HFF-Myc (cell line): Measurements from ENCODE around the gene AFF2.

Source experiments
- DNase-seq: peaks from one replicate; pipeline ENCODE4 v3.0.0-alpha.2; 2011; ENCODE audit warnings: low read depth; ENCODE audit errors: extremely low read depth
- H3K4me3 ChIP-seq: replicated peaks from 2 replicates; pipeline ENCODE4 v1.5.1; 2011; ENCODE audit warnings: low read depth, mild to moderate bottlenecking, control low read depth, low read length
- TF ChIP-seq, protein P1 (sequence below): IDR thresholded peaks from 2 replicates; pipeline ENCODE4 v1.5.1; 2012; ENCODE audit warnings: mild to moderate bottlenecking, low read depth, low read length, control low read depth; ENCODE audit errors: missing control alignments

The AFF2 gene

DNA sequence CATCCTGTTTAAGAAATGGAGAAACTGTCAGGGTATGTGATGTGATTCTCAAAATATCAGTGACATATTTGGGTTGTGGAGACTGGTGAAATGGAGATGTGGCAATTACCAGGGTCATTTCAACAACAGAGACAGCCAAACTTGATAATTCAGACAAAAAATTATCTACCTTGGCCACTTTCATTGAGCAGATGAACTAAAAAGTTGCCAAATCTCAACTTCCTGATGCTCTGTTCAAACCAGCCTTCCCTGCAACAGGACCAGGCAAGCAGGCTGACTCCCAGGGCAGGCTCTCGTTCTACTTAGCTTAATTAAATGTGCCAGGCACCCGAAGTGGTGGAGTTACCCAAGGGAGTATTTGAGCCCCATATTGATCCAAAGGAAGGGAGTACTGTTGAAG is 199.6 kb downstream of the AFF2 start:
- TF ChIP-seq, protein P1, sequence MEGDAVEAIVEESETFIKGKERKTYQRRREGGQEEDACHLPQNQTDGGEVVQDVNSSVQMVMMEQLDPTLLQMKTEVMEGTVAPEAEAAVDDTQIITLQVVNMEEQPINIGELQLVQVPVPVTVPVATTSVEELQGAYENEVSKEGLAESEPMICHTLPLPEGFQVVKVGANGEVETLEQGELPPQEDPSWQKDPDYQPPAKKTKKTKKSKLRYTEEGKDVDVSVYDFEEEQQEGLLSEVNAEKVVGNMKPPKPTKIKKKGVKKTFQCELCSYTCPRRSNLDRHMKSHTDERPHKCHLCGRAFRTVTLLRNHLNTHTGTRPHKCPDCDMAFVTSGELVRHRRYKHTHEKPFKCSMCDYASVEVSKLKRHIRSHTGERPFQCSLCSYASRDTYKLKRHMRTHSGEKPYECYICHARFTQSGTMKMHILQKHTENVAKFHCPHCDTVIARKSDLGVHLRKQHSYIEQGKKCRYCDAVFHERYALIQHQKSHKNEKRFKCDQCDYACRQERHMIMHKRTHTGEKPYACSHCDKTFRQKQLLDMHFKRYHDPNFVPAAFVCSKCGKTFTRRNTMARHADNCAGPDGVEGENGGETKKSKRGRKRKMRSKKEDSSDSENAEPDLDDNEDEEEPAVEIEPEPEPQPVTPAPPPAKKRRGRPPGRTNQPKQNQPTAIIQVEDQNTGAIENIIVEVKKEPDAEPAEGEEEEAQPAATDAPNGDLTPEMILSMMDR: no peak
- H3K4me3 ChIP-seq: no peak overlapping the region
- DNase-seq: no peak

DNA sequence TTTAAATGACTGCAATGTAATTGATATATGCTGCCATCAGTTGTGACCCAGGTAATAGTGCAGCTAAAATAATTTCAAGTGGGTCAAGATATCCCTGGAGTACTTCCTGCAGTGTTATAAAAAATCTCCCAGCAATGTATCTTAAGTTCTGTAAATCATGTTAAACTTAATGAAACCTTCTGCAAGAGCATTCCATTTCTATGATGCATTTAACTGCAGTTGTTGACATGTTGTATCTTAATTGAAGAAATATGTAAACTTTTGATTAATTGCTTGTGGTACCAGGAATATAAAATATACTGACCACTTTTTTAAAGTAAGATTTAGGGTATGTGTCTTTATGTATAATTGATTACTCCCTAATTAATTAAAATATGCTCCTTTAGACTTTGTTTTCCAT is 213.6 kb downstream of the AFF2 start:
- H3K4me3 ChIP-seq: no peak overlapping the region
- no peak for DNase-seq
- TF ChIP-seq, protein P1: no peak

DNA sequence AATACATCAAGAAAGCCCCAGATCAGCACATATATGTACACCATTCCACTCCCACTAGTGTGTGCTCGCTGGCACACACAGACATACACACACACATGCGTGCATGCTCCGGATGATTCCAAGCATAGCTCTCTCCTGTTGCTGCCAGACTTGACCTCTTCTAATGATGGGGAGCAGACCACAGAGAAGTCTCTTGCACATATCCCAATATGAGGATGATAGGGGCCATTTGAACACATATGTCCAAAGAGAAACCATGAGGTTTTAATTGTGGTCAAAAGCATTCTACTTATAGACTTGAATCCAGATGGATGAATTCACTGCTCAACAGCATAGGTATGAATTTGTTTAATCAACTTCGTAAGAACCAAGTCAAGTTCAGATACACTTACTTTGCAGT is 214.9 kb downstream of the AFF2 start:
- no peak overlapping the region for H3K4me3 ChIP-seq
- TF ChIP-seq, protein P1: no peak
- no peak for DNase-seq

DNA sequence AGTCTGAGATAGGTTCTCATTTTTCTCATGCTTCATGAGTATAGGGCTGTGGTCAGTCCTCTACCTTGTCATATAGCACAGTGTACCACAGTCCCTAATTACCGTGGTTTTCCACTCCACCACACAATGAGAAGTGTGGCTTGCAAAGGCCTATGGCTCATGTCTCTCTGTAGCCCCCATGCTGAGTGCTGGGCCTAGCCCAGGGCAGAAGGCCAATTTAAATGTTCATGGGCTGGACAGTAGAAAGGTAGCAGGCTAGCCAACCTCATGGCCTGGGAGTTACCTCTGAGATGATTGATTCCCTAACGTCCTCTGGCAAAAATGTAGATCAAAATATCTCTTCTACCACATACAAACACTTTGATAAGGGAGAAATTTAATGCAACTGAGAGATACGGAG is 222.5 kb downstream of the AFF2 start:
- no peak for DNase-seq
- TF ChIP-seq, protein P1: no peak
- H3K4me3 ChIP-seq: no peak overlapping the region

DNA sequence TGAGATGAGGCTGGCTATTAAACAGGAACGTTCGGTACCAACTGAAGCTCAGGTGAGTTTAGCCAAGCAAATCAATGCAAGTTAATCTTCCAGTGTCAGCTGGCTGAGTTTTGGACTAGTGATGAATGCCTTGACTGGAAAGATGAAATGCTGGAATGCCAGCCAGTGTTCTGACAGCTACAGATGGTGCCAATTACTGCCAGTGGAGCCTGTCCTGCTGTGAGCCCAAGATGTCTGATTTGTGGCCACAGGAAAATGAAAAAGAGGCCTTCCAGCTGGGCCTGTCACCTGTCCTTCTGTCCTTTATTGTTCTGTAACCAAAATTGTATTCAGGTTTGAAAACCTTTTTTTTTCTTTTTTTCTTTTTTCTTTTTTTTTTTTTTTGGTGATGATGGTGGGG is 223.1 kb downstream of the AFF2 start:
- TF ChIP-seq, protein P1: no peak
- no peak overlapping the region for H3K4me3 ChIP-seq
- no peak for DNase-seq

DNA sequence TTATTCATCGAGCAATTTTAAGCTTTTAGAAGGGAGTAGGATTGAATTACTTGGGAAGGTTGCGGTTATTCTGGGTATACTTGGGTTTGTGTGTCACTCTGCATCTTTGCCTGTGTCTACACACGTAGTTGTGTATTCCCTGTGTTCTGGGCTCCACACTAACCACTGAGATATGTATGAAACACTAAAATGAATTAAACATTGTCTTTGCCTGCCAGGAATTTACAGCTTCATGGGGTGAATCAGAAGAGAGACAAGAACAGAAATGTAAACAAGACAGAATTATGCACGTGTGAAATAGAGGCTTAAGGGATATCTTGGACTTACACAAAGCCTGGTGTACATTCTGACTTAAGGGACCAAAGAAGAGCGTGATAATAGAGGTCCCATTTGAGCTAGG is 228.5 kb downstream of the AFF2 start:
- TF ChIP-seq, protein P1: no peak
- DNase-seq: no peak
- H3K4me3 ChIP-seq: no peak overlapping the region

DNA sequence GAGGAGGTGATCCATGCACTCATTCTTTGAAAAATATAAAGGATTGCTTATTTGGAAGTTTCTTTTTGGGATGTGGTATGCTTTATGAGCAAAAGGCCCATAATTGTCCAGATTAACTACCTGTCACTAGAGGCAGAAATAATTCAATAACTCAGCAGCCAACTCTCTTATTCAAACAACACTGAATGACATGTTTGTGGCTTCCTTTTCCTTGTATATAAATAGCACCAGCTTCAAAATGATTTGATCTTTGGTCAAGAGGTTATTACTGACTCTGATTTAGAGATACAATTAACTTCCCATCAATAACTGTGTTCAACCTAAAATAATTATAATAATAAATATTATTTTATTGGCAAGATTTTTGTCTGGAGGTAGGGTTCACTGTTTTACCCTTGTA is 232.3 kb downstream of the AFF2 start:
- no peak overlapping the region for H3K4me3 ChIP-seq
- DNase-seq: no peak

More for the DNA sequence above, 232.3 kb downstream of the AFF2 start:
- TF ChIP-seq, protein P1: no peak
